Measurements from ENCODE around the gene TRIM22. TPM values are rescaled to one million over a fixed set of nuclear protein-coding genes. Genes with fewer than 3 reads are reported as not detected.
"Not testable (repeated sequence)": the region's sequence is repeated elsewhere in the genome, so short reads cannot be mapped to it uniquely, and the experiment has no call there.

The TRIM22 gene
- total and polyA plus RNA-seq, 5 donors from 2014 or later, result 233 to 378 (median 267) TPM

DNA sequence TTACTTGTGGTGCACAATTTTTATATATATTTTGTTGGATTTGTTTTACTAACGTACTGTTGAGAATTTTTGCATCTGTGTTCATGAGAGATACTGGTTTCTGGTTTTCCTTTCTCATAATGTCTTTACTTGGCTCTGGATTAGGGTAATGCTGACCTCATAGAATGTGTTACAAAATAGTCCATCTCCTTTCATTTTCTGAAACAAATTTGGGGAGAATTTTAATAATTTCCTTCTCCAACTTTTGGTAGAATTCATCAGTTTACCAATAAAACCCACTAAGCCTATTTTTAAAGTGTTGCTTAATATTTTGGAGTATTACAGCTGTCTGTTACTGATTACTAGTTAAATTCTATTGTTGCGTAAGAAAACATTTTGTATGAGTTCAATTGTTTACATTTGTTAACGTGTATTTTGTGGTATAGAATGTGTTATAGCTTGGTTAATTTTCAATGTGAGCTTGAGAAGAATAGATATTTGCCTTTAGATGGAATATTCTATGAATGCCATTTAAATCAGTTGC is 11.5 kb downstream of the TRIM22 start:
- H3K27me3 Mint-ChIP-seq, result no peaks in the 10 kb centered on the region
- H3K27ac Mint-ChIP-seq, result peak overlapping the region in 1 of 3 donors; percentile 88
- H3K4me3 Mint-ChIP-seq, result peak overlapping the region in 1 of 4 donors; percentile 61
- peaks cover 70% of the 10 kb centered on the region for H3K36me3 Mint-ChIP-seq
- Histone ChIP-seq H3K27me3 (ENCODE audit: control insufficient read depth, insufficient read depth, low read length) (no peaks in the 10 kb centered on the region), H3K36me3 (ENCODE audit: control insufficient read depth, insufficient read depth, low read length) (peaks cover 89% of the 10 kb centered on the region), H3K4me1 (ENCODE audit: control insufficient read depth, insufficient read depth, low read length, poor library complexity, severe bottlenecking) (peaks cover 21% of the 10 kb centered on the region), H3K9me3 (ENCODE audit: control insufficient read depth in 2 of 2, low read length in 2 of 2) (no peaks in the 10 kb centered on the region), H3K4me3 (ENCODE audit: low read depth, low read length) (peak overlapping the region; percentile 39), H3K27ac (ENCODE audit: insufficient read depth, low read length, poor library complexity, severe bottlenecking) (no peak overlapping the region)
- no peak for ATAC-seq (ENCODE audit: low read depth in 2 of 2)
- no peaks in the 10 kb centered on the region for H3K9me3 Mint-ChIP-seq
- no peak for DNase-seq
- H3K4me1 Mint-ChIP-seq, result peaks cover 51 to 77% (median 67%) of the 10 kb centered on the region in 4 donors

DNA sequence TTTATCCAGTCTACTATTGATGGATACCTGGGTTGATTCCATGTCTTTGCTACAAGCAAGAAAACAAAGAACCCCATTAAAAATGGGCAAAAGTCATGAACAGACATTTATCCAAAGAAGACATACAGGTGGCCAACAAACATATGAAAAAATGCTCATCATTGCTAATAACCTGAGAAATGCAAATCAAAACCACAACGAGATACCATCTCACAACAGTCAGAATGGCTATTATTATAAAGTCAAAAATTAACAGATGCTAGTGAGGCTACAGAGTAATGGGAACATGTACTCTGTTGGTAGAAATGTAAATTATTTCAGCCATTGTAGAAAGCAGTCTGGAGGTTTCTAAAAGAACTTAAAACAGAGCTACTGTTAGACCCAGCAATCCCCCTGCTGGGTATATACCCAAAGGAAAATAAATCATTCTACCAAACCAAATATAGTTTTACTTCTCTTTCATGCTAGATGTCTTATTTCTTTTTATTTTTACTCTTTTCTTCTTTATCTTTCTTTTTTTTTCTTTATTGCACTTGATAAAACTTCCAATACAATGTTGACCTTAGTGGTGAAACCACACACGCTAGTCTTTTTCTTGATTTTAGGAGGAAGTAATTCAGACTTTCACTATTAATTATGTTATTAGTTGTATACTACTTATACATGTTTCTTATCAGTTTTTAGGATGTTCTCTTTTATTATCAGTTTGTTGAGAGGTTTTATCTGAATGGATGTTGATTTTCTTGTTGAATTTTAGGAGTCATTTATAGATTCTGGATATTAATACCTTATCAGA is 14.3 kb downstream of the TRIM22 start:
- H3K4me1 Mint-ChIP-seq, result peaks cover 43 to 58% (median 50%) of the 10 kb centered on the region in 4 donors
- no peaks in the 10 kb centered on the region for H3K9me3 Mint-ChIP-seq
- no peaks in the 10 kb centered on the region for H3K9me3 ChIP-seq (ENCODE audit: control insufficient read depth in 2 of 2, low read length in 2 of 2)
- H3K4me3 Mint-ChIP-seq, result peak overlapping the region in 3 of 4 donors; percentile 17 to 63 (median 52)
- peak overlapping the region; percentile 30 to 82 (median 71) for H3K27ac Mint-ChIP-seq
- ATAC-seq (ENCODE audit: low read depth in 2 of 2), result peak in 1 of 2 donors; percentile 43
- H3K27ac ChIP-seq (ENCODE audit: insufficient read depth, low read length, poor library complexity, severe bottlenecking), result peak overlapping the region; percentile 27
- H3K36me3 ChIP-seq (ENCODE audit: control insufficient read depth, insufficient read depth, low read length), result peaks cover 91% of the 10 kb centered on the region
- no peaks in the 10 kb centered on the region for H3K27me3 ChIP-seq (ENCODE audit: control insufficient read depth, insufficient read depth, low read length)
- H3K4me1 ChIP-seq (ENCODE audit: control insufficient read depth, insufficient read depth, low read length, poor library complexity, severe bottlenecking), result peaks cover 18% of the 10 kb centered on the region
- no peak for DNase-seq
- peak overlapping the region; percentile 29 for H3K4me3 ChIP-seq (ENCODE audit: low read depth, low read length)
- no peaks in the 10 kb centered on the region for H3K27me3 Mint-ChIP-seq
- peaks cover 64% of the 10 kb centered on the region for H3K36me3 Mint-ChIP-seq

DNA sequence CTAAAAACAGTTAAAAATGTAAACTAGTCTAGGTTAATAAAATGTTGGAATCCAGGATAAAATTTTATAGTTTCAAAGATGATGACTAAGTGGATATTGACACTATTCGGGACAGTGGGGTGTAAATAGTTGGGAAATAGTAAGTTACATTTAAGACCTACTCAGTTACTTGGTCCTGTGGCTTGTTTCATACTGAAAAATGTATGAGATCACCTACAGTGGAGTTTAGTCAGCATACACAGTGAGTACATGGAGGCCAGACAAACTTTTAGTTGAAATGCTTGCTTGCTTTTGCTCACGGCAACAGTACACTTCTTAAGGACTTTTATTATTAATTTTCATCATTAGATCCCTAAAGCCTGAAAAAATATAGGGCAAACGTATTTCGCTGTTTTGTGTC is 16.1 kb downstream of the TRIM22 start:
- no peaks in the 10 kb centered on the region for H3K9me3 ChIP-seq (ENCODE audit: control insufficient read depth in 2 of 2, low read length in 2 of 2)
- peaks cover 90% of the 10 kb centered on the region for H3K36me3 ChIP-seq (ENCODE audit: control insufficient read depth, insufficient read depth, low read length)
- H3K9me3 Mint-ChIP-seq, result no peaks in the 10 kb centered on the region
- no peak for DNase-seq
- ATAC-seq (ENCODE audit: low read depth in 2 of 2), result no peak
- peaks cover 15% of the 10 kb centered on the region for H3K4me1 ChIP-seq (ENCODE audit: control insufficient read depth, insufficient read depth, low read length, poor library complexity, severe bottlenecking)
- H3K27ac Mint-ChIP-seq, result peak overlapping the region; percentile 30 to 37 (median 34)
- H3K4me3 Mint-ChIP-seq, result no peak overlapping the region
- no peaks in the 10 kb centered on the region for H3K27me3 Mint-ChIP-seq
- no peaks in the 10 kb centered on the region for H3K27me3 ChIP-seq (ENCODE audit: control insufficient read depth, insufficient read depth, low read length)
- H3K36me3 Mint-ChIP-seq, result peaks cover 63% of the 10 kb centered on the region
- no peak overlapping the region for H3K4me3 ChIP-seq (ENCODE audit: low read depth, low read length)
- peaks cover 42 to 46% (median 43%) of the 10 kb centered on the region in 4 donors for H3K4me1 Mint-ChIP-seq
- H3K27ac ChIP-seq (ENCODE audit: insufficient read depth, low read length, poor library complexity, severe bottlenecking), result peak overlapping the region; percentile 19

DNA sequence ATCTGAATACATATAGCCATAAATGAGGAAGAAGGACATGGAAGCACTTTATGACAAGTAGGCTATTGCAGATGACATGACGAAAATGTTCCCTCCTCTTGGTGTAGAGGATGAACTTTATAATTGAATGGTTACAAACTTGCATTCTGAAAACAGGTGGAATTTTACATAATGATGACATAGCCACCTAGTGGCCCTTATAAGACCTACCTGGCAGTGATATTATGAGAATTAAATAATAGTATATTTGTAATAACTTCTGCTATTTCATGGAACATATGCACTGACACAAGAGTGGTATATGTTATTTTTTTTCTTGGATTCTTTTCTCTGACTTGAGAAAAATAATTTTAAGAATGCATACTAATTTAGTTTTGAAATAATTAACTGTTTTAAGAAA is 22.9 kb downstream of the TRIM22 start:
- peaks cover 0 to 3% of the 10 kb centered on the region in 2 experiments for H3K9me3 ChIP-seq (ENCODE audit: control insufficient read depth in 2 of 2, low read length in 2 of 2)
- H3K27ac ChIP-seq (ENCODE audit: insufficient read depth, low read length, poor library complexity, severe bottlenecking), result no peak overlapping the region
- H3K36me3 ChIP-seq (ENCODE audit: control insufficient read depth, insufficient read depth, low read length), result peaks cover 38% of the 10 kb centered on the region
- peaks cover 8 to 11% (median 9%) of the 10 kb centered on the region in 4 donors for H3K4me1 Mint-ChIP-seq
- H3K4me3 ChIP-seq (ENCODE audit: low read depth, low read length), result no peak overlapping the region
- no peaks in the 10 kb centered on the region for H3K27me3 ChIP-seq (ENCODE audit: control insufficient read depth, insufficient read depth, low read length)
- H3K4me1 ChIP-seq (ENCODE audit: control insufficient read depth, insufficient read depth, low read length, poor library complexity, severe bottlenecking), result no peaks in the 10 kb centered on the region
- no peak overlapping the region for H3K4me3 Mint-ChIP-seq
- peak in 1 of 3 donors; percentile 37 for DNase-seq
- peaks cover 0 to 3% (median 0%) of the 10 kb centered on the region in 7 donors for H3K9me3 Mint-ChIP-seq
- ATAC-seq (ENCODE audit: low read depth in 2 of 2), result peak in 1 of 2 donors; percentile 59
- peaks cover 23% of the 10 kb centered on the region for H3K36me3 Mint-ChIP-seq
- peak overlapping the region in 2 of 3 donors; percentile 42 to 52 for H3K27ac Mint-ChIP-seq
- H3K27me3 Mint-ChIP-seq, result no peaks in the 10 kb centered on the region

DNA sequence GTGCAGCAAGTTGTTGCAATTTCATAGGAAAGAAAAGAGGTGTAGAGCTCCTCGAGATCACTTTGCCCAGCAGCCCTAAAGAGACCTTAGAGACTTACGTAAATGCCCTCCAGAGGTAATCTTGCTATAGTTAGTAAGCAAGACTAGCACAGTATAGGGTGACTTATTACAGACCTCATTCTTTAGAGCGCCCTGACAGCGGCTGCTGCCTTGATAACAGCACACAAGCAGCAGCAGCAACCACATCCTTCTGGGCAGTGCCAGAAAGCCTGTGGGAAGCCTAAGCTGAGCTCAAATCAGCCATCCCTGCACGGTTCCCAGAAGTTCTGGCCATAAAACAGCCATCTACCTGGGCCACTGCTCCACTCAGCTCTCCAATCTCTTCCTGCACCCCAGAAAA is 24.1 kb downstream of the TRIM22 start:
- no peaks in the 10 kb centered on the region for H3K27me3 Mint-ChIP-seq
- peaks cover 26% of the 10 kb centered on the region for H3K36me3 ChIP-seq (ENCODE audit: control insufficient read depth, insufficient read depth, low read length)
- no peak overlapping the region for H3K4me3 ChIP-seq (ENCODE audit: low read depth, low read length)
- peak in 1 of 2 donors; percentile 14 for ATAC-seq (ENCODE audit: low read depth in 2 of 2)
- H3K27ac Mint-ChIP-seq, result peak overlapping the region in 1 of 3 donors; percentile 38
- peaks cover 20% of the 10 kb centered on the region for H3K36me3 Mint-ChIP-seq
- H3K27ac ChIP-seq (ENCODE audit: insufficient read depth, low read length, poor library complexity, severe bottlenecking), result no peak overlapping the region
- H3K4me1 Mint-ChIP-seq, result peaks cover 3 to 9% (median 6%) of the 10 kb centered on the region in 4 donors
- no peaks in the 10 kb centered on the region for H3K27me3 ChIP-seq (ENCODE audit: control insufficient read depth, insufficient read depth, low read length)
- peaks cover 0 to 5% (median 2%) of the 10 kb centered on the region in 7 donors for H3K9me3 Mint-ChIP-seq
- peaks cover 0 to 3% of the 10 kb centered on the region in 2 experiments for H3K9me3 ChIP-seq (ENCODE audit: control insufficient read depth in 2 of 2, low read length in 2 of 2)
- no peaks in the 10 kb centered on the region for H3K4me1 ChIP-seq (ENCODE audit: control insufficient read depth, insufficient read depth, low read length, poor library complexity, severe bottlenecking)
- DNase-seq, result no peak
- H3K4me3 Mint-ChIP-seq, result no peak overlapping the region

DNA sequence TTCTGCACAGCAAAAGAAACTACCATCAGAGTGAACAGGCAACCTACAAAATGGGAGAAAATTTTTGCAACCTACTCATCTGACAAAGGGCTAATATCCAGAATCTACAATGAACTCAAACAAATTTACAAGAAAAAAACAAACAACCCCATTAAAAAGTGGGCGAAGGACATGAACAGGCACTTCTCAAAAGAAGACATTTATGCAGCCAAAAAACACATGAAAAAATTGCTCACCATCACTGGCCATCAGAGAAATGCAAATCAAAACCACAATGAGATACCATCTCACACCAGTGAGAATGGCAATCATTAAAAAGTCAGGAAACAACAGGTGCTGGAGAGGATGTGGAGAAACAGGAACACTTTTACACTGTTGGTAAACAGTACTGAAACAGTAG is 26.9 kb downstream of the TRIM22 start:
- ATAC-seq (ENCODE audit: low read depth in 2 of 2); H3K27ac Mint-ChIP-seq; H3K9me3 Mint-ChIP-seq; H3K27ac ChIP-seq (ENCODE audit: insufficient read depth, low read length, poor library complexity, severe bottlenecking); H3K4me3 Mint-ChIP-seq; H3K4me1 ChIP-seq (ENCODE audit: control insufficient read depth, insufficient read depth, low read length, poor library complexity, severe bottlenecking); H3K4me3 ChIP-seq (ENCODE audit: low read depth, low read length); H3K4me1 Mint-ChIP-seq; DNase-seq; H3K36me3 ChIP-seq (ENCODE audit: control insufficient read depth, insufficient read depth, low read length); H3K27me3 Mint-ChIP-seq; H3K9me3 ChIP-seq (ENCODE audit: control insufficient read depth in 2 of 2, low read length in 2 of 2); H3K27me3 ChIP-seq (ENCODE audit: control insufficient read depth, insufficient read depth, low read length): not testable (repeated sequence)
- peaks cover 19% of the 10 kb centered on the region for H3K36me3 Mint-ChIP-seq

DNA sequence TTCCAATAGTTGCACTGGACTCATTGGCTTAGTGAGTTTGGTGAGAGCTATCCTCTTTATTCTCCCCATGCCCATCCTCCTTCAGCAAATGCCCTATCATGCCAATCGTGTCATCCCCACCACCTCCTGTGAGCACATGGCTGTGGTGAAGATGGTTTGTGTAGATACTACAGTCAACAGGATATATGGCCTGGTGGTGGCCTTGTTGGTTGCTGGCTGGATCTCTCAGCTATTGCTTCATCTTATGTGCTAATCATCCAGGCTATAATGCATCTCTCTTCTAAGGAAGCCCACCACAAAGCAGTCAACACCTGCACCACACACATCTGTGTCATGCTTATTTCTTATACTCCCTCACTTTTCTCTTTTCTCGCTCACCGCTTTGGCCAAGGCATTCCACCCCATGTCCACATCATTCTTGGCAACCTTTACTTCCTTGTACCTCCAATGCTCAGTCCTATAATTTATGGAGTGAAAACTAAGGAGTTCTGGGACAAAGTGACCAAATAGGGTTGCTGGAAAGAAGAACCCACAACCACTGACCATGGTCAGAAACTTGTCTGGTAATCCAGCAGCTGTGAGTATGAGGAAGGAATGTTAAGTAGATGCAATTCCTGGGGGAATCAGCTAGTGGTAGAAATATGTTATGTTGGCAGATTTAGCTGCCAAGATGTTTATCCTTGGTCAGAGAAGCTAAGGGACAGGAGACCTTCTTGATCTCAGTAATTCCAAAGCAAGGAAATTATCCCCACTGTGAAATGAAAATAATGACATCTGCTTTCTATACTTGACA is 30.3 kb downstream of the TRIM22 start:
- no peaks in the 10 kb centered on the region for H3K27me3 ChIP-seq (ENCODE audit: control insufficient read depth, insufficient read depth, low read length)
- peak overlapping the region in 1 of 3 donors; percentile 16 for H3K27ac Mint-ChIP-seq

More for the DNA sequence above, 30.3 kb downstream of the TRIM22 start:
- Histone ChIP-seq H3K4me1 (ENCODE audit: control insufficient read depth, insufficient read depth, low read length, poor library complexity, severe bottlenecking) (no peaks in the 10 kb centered on the region), H3K36me3 (ENCODE audit: control insufficient read depth, insufficient read depth, low read length) (peaks cover 5% of the 10 kb centered on the region), H3K9me3 (ENCODE audit: control insufficient read depth in 2 of 2, low read length in 2 of 2) (peaks cover 0 to 3% of the 10 kb centered on the region in 2 experiments), H3K27ac (ENCODE audit: insufficient read depth, low read length, poor library complexity, severe bottlenecking) (no peak overlapping the region), H3K4me3 (ENCODE audit: low read depth, low read length) (no peak overlapping the region)
- peaks cover 4% of the 10 kb centered on the region for H3K27me3 Mint-ChIP-seq
- H3K4me3 Mint-ChIP-seq, result no peak overlapping the region
- H3K36me3 Mint-ChIP-seq, result peaks cover 19% of the 10 kb centered on the region
- ATAC-seq (ENCODE audit: low read depth in 2 of 2), result no peak
- no peak for DNase-seq
- H3K4me1 Mint-ChIP-seq, result no peaks in the 10 kb centered on the region
- peaks cover 0 to 6% (median 3%) of the 10 kb centered on the region in 7 donors for H3K9me3 Mint-ChIP-seq

Measured in CD4-positive, CD25-positive, alpha-beta regulatory T cell (primary cell).